HG02610 (cell line): Measurements from ENCODE around the gene EDAR.

Experiments used
- ATAC-seq: cut with Tn5 transposase; IDR thresholded peaks from one replicate; pipeline ENCODE4 v1.9.1; 2021; ENCODE audit warnings: mild to moderate bottlenecking, moderate library complexity; ENCODE audit not compliant: unreplicated experiment

EDAR gene

DNA sequence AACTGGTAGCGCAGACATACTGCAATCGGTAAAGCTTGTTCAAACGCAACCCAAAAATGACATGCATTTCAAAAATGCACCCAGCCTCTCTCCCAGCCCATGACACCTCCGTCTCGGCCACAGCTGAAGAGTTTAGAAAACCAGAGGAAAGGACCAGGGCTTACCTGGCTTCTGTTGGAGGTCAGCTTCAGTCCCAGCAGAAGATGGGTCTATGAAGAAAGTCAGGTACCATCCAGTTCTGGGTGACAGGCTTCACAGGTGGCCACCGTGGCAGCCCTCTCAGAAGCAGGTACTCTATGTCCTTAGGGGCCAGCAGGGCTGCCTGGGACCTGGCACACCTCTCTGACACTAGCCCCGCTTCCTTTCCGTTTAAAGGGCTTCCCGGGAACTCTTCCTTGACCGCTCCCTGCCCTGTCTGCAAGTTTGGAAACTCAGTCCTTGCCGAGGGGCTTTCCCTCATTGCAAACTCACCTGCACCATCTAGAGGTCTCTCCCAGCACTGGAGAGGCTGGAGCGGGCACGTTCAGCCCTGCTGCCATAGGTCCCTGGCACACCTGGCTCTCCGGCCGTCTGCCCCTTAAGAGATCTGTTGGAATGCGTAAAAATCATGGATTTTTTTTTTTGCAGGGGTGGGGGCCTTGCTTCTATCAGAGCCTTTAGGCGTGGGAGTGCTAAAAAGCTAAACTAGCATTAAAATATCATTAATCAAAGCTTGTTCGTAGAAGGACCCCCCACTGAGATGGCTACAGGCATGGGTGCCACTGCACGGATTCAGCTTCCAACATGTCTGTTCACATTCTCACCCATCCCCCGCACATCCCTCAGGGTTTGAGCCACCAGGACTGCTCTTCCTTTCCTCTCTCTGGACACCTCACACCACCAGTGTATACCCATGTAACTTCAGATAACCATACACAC, at the start of gene EDAR:
Gene EDAR, minus strand, starts transcription at position 425 of the 918 bp plus-strand sequence. CDS start 58,206 bp downstream, outside the sequence.
- no peak for ATAC-seq

GRCh38 chr2:109033171-109033570, 44.2 kb upstream of the EDAR start:
- ATAC-seq: no peak

GRCh38 chr2:109032229-109032820, 43.3 kb upstream of the EDAR start:
- no peak for ATAC-seq

DNA sequence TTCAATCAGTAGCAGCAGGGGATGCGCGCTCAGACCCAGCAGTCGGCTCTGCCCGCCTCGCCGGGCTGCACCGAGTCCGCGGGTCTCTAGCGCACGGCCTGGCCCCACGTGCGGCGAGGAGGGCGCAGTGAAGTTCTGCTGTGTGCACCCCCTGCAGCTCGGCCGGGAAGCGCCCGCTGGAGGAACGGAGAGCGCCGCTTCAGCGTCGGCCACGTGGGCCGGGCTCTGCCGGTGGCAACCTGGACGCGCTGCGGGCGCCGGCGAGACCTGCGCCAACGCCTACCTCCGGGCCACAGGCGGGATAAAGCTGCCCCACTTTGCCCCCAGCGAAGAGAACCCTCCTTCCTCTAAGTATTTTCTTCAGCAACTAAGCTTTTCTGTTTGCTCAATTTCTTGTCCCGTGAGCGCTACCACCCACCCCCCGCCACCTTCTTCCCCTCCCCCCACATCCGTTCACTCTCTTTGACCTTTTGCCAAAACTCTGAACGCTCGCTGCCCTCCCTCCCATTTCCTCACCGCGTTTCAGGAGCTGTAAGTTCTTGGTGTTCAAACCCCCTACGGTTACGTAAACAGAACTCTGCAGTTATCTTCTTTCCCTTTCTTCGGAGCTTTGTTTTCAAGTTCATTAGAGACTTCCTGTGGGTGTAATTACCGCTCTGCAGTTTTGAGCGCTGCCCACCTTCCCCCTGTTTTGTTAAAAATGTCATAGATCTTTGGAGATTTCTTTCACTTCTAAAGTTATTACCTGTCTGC, 42.6 kb upstream of the EDAR start:
- ATAC-seq: no peak

DNA sequence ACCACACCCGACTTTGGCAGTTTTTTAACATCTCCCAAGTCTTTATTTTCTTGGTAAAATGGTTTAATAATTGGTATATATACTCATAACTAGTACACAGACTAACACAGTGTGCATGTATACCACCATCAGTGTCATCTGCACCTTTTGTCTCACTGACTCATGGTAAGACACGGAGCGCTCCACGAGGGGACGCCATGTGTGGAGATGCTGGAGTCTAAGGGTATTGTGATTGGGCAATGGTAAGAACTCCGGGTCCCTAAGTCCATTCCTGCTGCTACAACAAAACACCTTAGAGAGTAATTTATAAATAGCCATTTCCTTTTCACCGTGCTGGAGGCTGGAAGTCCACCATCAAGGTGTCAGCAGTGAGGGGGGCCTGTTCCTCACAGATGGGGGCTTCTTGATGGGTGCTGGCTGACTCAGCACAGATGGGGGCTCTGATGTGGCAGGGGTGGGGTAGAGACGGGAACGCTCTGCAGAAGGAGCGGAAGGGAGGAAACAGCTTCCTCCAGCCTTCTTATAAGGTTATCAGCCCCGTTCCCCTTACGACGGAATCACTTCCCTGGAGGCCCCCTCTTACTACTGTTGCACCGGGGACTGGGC, 42.0 kb upstream of the EDAR start:
- ATAC-seq: no peak

DNA sequence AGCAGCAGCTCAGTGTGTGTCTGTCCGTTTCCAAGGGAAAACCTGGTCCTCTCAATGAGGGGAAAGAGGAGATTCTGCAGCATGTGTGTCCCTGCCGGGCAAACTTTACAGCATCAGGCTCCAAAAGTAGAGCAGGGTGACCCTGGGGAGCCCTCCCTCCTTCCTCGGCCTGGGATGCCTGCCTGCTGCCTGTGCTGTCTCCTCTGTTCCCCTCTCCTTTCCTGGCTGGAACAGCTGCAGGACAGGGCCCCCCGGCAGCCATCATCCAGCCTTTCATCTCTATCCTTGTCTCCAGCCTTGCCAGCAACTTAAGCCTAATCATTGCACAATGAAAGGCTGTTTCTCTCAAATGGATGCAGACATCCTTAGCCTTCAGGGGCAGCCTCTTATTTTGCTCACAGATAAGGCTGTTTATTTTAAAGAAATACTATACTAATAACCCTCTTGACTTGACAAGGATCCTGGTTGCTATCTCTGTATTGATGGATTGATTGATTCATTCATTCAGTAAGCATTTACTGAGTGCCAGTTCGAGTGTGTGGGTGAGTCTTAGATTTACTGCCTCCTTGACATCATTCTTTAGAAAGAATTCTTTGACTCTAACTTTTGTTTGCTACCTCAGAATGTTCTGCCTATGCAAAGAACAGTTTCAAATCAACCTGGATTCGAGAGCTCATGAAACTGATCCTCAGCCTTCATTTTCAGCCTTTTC, 40.6 kb upstream of the EDAR start:
- no peak for ATAC-seq

DNA sequence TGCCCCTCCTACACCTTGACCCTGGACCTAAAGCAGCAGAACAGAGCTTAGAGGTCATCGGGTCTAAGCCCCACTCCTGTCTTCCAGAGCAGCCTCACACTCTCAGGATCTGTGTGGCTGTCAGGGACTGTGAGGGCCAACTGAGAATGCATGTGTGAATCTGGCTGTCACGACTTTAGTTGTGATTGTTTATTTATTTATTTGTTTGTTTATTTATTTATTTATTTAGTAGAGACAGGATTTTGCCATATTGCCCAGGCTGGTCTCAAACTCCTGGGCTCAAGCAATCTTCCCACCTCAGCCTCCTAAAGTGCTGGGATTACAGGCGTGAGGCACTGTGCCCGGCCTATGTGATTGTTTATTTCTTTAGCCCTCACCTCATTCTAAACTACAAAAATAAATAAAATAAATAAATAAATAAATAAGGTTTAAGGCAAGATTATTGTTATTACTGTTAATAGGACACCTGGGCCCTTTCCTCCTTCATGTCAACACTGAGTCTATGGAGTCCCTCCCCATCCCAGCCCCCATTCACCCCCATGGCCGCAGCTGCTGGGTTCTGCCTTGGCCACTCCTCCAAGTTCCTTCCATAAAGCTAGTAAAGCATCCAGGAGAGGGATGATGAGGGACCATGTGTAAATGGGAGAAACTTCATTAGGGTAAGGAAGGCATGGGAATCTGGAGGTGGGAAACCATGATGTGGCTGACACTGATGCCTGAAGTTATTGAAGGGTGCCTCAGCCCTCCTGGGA, 39.9 kb upstream of the EDAR start:
- ATAC-seq: no peak

GRCh38 chr2:109028277-109028676, 39.3 kb upstream of the EDAR start:
- ATAC-seq: no peak

GRCh38 chr2:109027702-109028101, 38.7 kb upstream of the EDAR start:
- ATAC-seq: no peak

DNA sequence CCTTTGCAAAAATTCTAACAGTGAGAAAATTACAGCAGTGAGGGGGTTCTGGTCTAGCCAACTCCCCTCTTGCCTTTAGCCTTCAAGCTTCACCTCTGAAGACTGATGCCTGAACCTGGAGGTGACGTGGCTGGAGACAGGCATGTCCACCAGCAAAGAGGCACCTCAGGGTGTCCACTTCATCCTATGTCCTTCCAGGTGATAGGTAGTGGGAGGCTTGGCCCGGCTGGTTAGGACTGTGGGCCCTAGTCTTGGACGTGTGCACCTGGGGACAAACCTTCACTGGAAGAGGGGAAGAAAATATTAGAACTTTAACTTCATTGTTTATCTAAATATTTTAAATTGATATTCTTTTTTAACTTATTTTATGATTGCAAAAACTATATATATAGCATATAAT, 35.5 kb upstream of the EDAR start:
- no peak for ATAC-seq

GRCh38 chr2:109021895-109022300, 32.9 kb upstream of the EDAR start:
- no peak for ATAC-seq

- no peak for ATAC-seq
These were observed 31.2 kb upstream of the EDAR start for GRCh38 chr2:109020217-109020637.

GRCh38 chr2:109018452-109018851, 29.4 kb upstream of the EDAR start:
- no peak for ATAC-seq

DNA sequence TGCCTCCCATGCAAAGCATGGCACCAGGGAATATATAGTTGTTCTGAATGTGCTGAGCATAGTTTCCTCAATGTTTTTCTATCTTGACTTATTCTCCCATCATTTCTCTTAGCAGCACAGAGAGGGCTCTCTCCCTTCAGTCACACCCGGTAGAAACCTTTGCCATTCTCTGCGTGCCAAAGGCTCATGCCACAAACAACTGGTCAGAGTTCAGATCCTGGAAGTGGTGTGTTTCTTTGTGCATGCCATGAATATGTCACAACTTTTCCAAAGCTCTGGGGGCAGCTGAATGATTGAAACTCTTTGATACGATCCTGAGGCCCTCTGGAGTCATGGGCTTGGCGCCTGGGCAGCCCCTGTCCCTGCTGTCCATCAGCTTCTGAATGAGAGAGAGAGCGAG, 28.0 kb upstream of the EDAR start:
- no peak for ATAC-seq

GRCh38 chr2:109016376-109016775, 27.4 kb upstream of the EDAR start:
- ATAC-seq: no peak

DNA sequence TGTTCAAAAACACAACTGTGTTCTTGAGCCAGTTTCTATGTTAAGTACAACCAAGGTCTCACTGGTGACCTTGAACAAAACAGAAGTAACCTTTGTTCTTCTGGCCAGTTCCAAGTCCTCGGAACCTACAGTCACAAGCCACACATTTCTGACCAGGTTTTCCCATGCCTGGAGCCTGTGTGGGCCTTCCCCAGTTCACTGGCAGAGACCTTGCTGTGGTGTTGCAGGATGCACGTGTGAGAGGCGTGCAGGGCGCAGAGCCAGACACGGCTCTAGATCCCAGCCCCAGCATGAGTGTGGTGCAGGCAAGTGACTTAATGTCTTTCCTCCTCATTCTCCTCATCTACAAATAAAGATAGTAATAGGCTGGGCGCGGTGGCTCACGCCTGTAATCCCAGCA, 25.5 kb upstream of the EDAR start:
- no peak for ATAC-seq

- no peak for ATAC-seq
These were observed 24.0 kb upstream of the EDAR start for GRCh38 chr2:109013051-109013450.

GRCh38 chr2:109009920-109010610, 21.0 kb upstream of the EDAR start:
- no peak for ATAC-seq

- no peak for ATAC-seq
These were observed 18.0 kb upstream of the EDAR start for GRCh38 chr2:109006971-109007370.
